HepG2 (cell line): ENCODE measurements around the gene NR2F6. TPM values are rescaled to one million over a fixed set of nuclear protein-coding genes. Genes with fewer than 3 reads are reported as not detected.

Source experiments
- ESRRA ChIP-seq: sonication (generic); formaldehyde crosslinking; IDR thresholded peaks from 2 replicates; pipeline ENCODE4 v1.5.1; 2020; ENCODE audit warnings: mild to moderate bottlenecking, low read depth, missing genetic modification reagents
- HMGA1 ChIP-seq: sonication (generic); formaldehyde crosslinking; conservative IDR thresholded peaks from 2 replicates; pipeline ENCODE4 v1.4.0; 2020; ENCODE audit warnings: missing genetic modification reagents
- PCBP1 ChIP-seq: fragments of 200-400 bp; formaldehyde crosslinking; IDR thresholded peaks from 2 replicates; pipeline ENCODE4 v1.6.1; 2017; ENCODE audit warnings: mild to moderate bottlenecking, low read depth, low read length, borderline replicate concordance
- RORA ChIP-seq: sonication (generic); formaldehyde crosslinking; IDR thresholded peaks from 2 replicates; pipeline ENCODE4 v1.5.0; 2020; ENCODE audit warnings: mild to moderate bottlenecking, missing genetic modification reagents, moderate library complexity
- SCMH1 ChIP-seq: sonication (generic); formaldehyde crosslinking; IDR thresholded peaks from 2 replicates; pipeline ENCODE4 v1.9.0; 2021; ENCODE audit warnings: missing genetic modification reagents, mild to moderate bottlenecking, borderline replicate concordance
- ZNF17 ChIP-seq: sonication (generic); formaldehyde crosslinking; IDR thresholded peaks from 2 replicates; pipeline ENCODE4 v1.5.0; 2020; ENCODE audit warnings: mild to moderate bottlenecking, missing genetic modification reagents
- ZNF230 ChIP-seq: sonication (generic); formaldehyde crosslinking; IDR thresholded peaks from 2 replicates; pipeline ENCODE4 v1.4.0; 2020; ENCODE audit warnings: mild to moderate bottlenecking, missing genetic modification reagents
- ZNF326 ChIP-seq: sonication (generic); formaldehyde crosslinking; IDR thresholded peaks from 2 replicates; pipeline ENCODE4 v1.4.0; 2020; ENCODE audit warnings: missing genetic modification reagents, borderline replicate concordance
- ZNF614 ChIP-seq: IDR thresholded peaks from 2 replicates; pipeline ENCODE4 v1.6.1; 2018; ENCODE audit warnings: missing biosample characterization, missing genetic modification reagents, inconsistent platforms, borderline replicate concordance
- ZNF619 ChIP-seq: sonication (generic); formaldehyde crosslinking; IDR thresholded peaks from 2 replicates; pipeline ENCODE4 v1.4.0; 2020; ENCODE audit warnings: mild to moderate bottlenecking, missing genetic modification reagents
- ZNF703 ChIP-seq: sonication (generic); formaldehyde crosslinking; IDR thresholded peaks from 2 replicates; pipeline ENCODE4 v1.5.1; 2020; ENCODE audit warnings: missing genetic modification reagents, mild to moderate bottlenecking, moderate library complexity, borderline replicate concordance
- ZNF720 ChIP-seq: sonication (generic); formaldehyde crosslinking; IDR thresholded peaks from 2 replicates; pipeline ENCODE4 v1.4.0; 2020; ENCODE audit warnings: missing genetic modification reagents
- ZSCAN30 ChIP-seq: sonication (generic); formaldehyde crosslinking; IDR thresholded peaks from 2 replicates; pipeline ENCODE4 v1.5.0; 2020; ENCODE audit warnings: mild to moderate bottlenecking, missing genetic modification reagents
- polyA plus RNA-seq, 8 experiments: library from polyadenylated mRNA; depleted of rRNA in 3 of 8; stranded (reverse) in 7 of 8; unstranded in 1 of 8; fragments of >200 nt; fragmentation: Illumina TruSeq in 4 of 8; extraction: Trizol in 4 of 8; gene quantifications; 2 replicates each; pipeline versions ENCODE4 v1.2.1 to v1.2.3, GENCODE V29; 2011 to 2016; ENCODE audit warnings: low read depth in 4 of 8, missing spikeins in 1 of 8, mixed read lengths in 1 of 8; ENCODE audit not compliant: insufficient read depth in 1 of 8
- total RNA-seq, 5 experiments: library from RNA; depleted of rRNA; stranded (reverse); fragments of >200 nt; fragmentation: Illumina TruSeq; extraction: Trizol; gene quantifications; 2 replicates each; pipeline ENCODE4 v1.2.3, GENCODE V29; 2016; ENCODE audit warnings: low read depth in 1 of 5
- TF ChIP-seq, protein P1 (sequence below): sonication (generic); formaldehyde crosslinking; IDR thresholded peaks from 2 replicates; pipeline ENCODE4 v1.4.0; 2020; ENCODE audit warnings: mild to moderate bottlenecking, missing genetic modification reagents
- TF ChIP-seq, protein P2 (sequence below): sonication (generic); formaldehyde crosslinking; IDR thresholded peaks from 2 replicates; pipeline ENCODE4 v1.8.0; 2022; ENCODE audit warnings: mild to moderate bottlenecking, missing genetic modification reagents

The NR2F6 gene
- total and polyA plus RNA-seq, 2 of the 13 experiments (the other 11 are each of a cell fraction or from before 2014, with no cell fraction given), result 30.9 to 72.4 TPM

DNA sequence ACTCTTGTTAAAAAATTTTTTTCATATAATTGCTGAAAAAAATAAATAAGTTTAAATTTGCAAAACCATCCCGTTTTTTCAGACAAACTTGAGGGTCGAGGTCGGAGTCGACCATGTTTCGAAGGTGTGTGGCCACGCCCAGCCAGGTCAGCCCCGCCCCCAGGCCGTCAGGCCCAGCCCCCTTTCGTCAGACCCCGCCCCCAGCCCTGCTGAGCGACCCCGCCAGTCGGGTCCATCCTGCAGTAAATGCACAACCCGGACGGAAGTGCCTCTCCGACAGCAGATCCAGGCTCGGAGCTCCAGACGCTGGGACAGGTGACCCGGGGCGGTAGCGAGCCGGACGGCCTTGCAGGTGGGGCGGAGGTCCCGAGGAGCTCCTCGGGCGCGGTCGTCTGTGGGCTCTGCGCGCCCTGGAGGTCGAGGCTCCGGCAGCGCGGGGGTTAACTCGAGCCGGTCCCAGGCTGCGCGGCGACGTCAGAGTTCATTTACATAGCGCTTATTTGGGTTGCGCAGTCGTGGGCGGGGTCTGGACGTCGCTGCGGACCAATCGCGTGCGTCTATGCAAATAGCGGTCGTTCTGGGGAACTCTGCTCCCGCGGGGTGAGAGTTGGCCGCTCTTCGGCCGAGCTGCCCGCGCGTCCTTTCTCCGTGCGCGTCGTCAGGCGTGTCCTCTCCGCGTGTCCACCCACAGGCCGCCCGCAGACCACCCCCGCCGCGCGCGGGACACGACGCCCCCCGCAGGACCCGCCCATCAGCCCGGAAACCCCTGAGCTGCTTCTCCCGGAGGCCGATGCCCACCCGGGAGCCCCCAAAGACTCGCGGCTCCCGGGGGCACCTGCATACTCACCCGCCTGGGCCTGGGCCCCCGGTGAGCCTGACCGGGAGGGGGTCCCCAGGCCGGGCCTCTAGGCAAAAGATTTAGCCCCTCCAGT is 19.5 kb downstream of the NR2F6 start, which contains the start of gene OCEL1 (continued):
- TF ChIP-seq, protein P1, sequence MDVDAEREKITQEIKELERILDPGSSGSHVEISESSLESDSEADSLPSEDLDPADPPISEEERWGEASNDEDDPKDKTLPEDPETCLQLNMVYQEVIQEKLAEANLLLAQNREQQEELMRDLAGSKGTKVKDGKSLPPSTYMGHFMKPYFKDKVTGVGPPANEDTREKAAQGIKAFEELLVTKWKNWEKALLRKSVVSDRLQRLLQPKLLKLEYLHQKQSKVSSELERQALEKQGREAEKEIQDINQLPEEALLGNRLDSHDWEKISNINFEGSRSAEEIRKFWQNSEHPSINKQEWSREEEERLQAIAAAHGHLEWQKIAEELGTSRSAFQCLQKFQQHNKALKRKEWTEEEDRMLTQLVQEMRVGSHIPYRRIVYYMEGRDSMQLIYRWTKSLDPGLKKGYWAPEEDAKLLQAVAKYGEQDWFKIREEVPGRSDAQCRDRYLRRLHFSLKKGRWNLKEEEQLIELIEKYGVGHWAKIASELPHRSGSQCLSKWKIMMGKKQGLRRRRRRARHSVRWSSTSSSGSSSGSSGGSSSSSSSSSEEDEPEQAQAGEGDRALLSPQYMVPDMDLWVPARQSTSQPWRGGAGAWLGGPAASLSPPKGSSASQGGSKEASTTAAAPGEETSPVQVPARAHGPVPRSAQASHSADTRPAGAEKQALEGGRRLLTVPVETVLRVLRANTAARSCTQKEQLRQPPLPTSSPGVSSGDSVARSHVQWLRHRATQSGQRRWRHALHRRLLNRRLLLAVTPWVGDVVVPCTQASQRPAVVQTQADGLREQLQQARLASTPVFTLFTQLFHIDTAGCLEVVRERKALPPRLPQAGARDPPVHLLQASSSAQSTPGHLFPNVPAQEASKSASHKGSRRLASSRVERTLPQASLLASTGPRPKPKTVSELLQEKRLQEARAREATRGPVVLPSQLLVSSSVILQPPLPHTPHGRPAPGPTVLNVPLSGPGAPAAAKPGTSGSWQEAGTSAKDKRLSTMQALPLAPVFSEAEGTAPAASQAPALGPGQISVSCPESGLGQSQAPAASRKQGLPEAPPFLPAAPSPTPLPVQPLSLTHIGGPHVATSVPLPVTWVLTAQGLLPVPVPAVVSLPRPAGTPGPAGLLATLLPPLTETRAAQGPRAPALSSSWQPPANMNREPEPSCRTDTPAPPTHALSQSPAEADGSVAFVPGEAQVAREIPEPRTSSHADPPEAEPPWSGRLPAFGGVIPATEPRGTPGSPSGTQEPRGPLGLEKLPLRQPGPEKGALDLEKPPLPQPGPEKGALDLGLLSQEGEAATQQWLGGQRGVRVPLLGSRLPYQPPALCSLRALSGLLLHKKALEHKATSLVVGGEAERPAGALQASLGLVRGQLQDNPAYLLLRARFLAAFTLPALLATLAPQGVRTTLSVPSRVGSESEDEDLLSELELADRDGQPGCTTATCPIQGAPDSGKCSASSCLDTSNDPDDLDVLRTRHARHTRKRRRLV (CRISPR knock-in tag), result peak; percentile 99
- TF ChIP-seq SCMH1 (CRISPR knock-in tag), result no peak
- TF ChIP-seq ZNF614 (CRISPR knock-in tag), result 0 out of 2 replicates have a peak, but pooled peaks have one; percentile 19
- no peak for TF ChIP-seq HMGA1 (CRISPR knock-in tag)
- peak; percentile 22; the same call in 1 of the 2 replicates for TF ChIP-seq ZNF230 (CRISPR knock-in tag)
- no peak for TF ChIP-seq ZNF17 (CRISPR knock-in tag)
- no peak for TF ChIP-seq ZNF619 (CRISPR knock-in tag)
- TF ChIP-seq, protein P2, sequence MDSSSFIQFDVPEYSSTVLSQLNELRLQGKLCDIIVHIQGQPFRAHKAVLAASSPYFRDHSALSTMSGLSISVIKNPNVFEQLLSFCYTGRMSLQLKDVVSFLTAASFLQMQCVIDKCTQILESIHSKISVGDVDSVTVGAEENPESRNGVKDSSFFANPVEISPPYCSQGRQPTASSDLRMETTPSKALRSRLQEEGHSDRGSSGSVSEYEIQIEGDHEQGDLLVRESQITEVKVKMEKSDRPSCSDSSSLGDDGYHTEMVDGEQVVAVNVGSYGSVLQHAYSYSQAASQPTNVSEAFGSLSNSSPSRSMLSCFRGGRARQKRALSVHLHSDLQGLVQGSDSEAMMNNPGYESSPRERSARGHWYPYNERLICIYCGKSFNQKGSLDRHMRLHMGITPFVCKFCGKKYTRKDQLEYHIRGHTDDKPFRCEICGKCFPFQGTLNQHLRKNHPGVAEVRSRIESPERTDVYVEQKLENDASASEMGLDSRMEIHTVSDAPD (CRISPR knock-in tag), result no peak
- 0 out of 2 replicates have a peak, but pooled peaks have one; percentile 58 for TF ChIP-seq RORA (CRISPR knock-in tag)
- no peak for TF ChIP-seq ZSCAN30 (CRISPR knock-in tag)
- TF ChIP-seq ZNF703, result 0 out of 2 replicates have a peak, but pooled peaks have one; percentile 61
- no peak for TF ChIP-seq PCBP1
- TF ChIP-seq ZNF720 (CRISPR knock-in tag), result no peak
- TF ChIP-seq ESRRA (CRISPR knock-in tag), result peak; percentile 46; the same call in 1 of the 2 replicates
- TF ChIP-seq ZNF326, result no peak
